Activated T-cell treated with anti-CD3 and anti-CD28 coated beads, Interleukin-2, amount 50 U/mL, for 48 hours (primary cell): Measurements from ENCODE around the gene SAMD10.
"Not testable (repeated sequence)": the region's sequence is repeated elsewhere in the genome, so short reads cannot be mapped to it uniquely, and the experiment has no call there.

Source experiments
- DNase-seq, 2 experiments: peaks; one replicate each; pipeline ENCODE4 v3.0.0-alpha.2; 2020

Gene SAMD10

GRCh38 chr20:63968136-63968927 lies 11.1 kb downstream of the SAMD10 start:
- DNase-seq = peak in 1 of 2 experiments; percentile 20

GRCh38 chr20:63967330-63968135 lies 11.9 kb downstream of the SAMD10 start:
- DNase-seq = peak in 1 of 2 experiments; percentile 18

GRCh38 chr20:63966944-63967322 lies 12.5 kb downstream of the SAMD10 start:
- DNase-seq = no peak

GRCh38 chr20:63966172-63966943 lies 13.1 kb downstream of the SAMD10 start:
- DNase-seq = no peak

DNA sequence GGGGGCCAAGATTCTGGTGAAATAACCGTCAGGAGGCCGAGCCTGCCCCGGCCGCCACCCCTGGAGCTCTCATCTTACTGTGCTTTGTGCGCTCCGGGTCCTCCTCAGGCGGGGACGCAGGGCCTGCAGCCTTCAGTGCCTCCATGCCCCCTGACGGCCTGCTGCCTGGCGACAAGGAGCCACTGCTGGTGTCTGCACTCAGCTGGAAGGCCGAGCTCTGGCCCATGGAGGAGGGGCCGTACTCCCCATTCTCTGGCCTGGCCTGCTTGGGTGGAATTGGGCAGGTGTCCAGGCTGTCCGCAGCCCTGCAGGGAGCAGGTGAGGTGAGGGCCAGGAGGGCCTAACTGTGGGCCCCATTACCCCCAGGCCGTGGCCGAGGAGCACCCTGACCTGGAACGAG lies 15.0 kb downstream of the SAMD10 start:
- no peak for DNase-seq

GRCh38 chr20:63963784-63964301 lies 15.6 kb downstream of the SAMD10 start:
- no peak for DNase-seq

- no peak for DNase-seq
Measured at GRCh38 chr20:63963348-63963741, 16.1 kb downstream of the SAMD10 start.

GRCh38 chr20:63962426-63963347 lies 16.8 kb downstream of the SAMD10 start:
- no peak for DNase-seq

DNA sequence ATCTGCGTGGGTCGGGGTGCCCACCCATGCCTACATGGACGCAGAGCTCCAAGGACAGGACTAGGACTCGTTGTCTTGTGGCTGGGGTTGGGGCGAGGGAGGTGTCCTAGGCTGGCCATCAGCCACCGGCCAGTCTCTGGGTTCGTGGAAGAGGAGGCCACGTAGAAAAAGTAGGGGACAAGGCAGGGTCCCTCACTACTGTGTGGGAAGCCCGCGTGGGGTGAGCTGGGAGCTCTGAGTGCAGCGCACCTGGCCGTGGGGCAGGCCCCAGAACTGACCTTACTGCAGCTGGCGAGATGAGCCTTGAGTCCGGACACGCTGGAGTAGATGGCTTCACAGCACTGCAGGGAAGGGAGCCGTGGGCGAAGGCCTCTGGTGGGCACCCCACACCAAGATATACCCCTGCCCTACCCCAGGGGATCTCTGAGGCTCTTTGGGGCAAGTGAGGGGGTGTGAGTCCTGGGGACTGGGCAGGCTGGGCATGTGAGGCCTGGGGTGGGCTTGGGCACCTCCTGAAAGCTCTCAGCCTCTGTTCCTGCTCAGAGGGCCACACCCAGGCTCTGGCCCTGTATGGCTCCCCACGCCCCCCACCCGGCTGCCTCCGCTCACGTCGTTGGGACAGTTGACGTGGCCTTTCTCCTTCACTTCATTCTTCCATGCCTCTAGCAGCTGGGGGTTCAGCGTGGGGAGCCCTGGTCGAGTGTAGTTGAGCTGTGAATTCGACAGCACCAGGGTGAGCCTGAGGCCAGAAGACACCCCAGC lies 17.6 kb downstream of the SAMD10 start:
- no peak for DNase-seq

DNA sequence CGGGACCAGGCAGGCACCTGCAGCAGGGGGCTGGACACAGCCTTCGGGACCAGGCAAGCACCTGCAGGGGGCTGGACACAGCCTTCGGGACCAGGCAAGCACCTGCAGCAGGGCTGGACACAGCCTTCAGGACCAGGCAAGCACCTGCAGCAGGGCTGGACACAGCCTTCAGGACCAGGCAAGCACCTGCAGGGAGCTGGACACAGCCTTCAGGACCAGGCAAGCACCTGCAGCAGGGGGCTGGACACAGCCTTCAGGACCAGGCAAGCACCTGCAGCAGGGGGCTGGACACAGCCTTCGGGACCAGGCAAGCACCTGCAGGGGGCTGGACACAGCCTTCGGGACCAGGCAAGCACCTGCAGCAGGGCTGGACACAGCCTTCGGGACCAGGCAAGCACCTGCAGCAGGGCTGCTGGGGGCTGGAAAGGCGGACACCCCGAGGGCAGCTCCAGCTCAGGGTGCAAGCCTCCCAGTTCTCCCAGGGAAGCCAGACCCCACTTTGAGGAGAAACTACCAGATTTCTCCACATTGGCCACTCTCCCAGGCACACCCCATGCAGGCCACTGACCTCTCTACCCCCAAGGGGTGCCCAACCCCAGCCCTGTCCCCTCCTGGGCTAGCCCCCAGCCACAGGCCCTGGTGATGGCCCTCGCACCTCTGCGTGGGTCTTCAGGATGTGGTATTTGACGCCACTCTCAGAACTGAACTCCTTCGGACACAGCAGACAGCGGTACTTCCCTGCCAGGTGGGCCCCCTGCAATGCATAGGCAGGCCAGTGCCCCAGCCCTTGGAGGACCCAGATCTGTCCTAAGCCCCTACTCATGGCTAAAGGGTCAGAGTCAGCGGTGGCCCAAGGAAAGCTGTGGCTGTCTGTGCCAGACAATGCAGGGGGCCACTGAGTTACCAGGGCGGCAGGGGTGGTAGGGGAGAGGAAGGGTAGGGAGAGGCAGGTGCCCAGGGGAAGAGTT lies 18.5 kb downstream of the SAMD10 start:
- not testable (repeated sequence) for DNase-seq

DNA sequence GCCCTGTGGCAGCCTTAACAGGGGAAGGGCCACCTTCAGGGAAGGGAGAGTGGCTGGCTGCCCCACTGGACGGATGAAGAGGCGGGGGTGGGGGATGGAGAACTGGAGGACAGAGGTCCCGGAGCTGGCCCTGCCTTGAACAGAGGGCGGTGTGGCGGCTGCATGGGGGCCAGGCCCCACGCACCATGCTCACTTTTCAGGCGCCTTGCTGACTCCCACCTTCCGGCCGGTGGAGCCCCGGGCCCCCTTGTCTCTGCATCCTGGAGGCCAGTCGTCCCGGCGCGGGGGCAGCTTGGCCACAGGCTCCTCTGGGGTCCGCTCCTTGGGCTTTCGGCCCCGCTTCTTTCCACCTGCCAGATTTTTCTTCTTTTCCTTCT lies 19.8 kb downstream of the SAMD10 start:
- no peak for DNase-seq

- no peak for DNase-seq
Measured at GRCh38 chr20:63958964-63959698, 20.3 kb downstream of the SAMD10 start.

- no peak for DNase-seq
Measured at GRCh38 chr20:63958471-63958870, 21.0 kb downstream of the SAMD10 start.

- DNase-seq = peak; percentile 43 to 48
Measured at GRCh38 chr20:63957690-63958441, 21.6 kb downstream of the SAMD10 start.

DNA sequence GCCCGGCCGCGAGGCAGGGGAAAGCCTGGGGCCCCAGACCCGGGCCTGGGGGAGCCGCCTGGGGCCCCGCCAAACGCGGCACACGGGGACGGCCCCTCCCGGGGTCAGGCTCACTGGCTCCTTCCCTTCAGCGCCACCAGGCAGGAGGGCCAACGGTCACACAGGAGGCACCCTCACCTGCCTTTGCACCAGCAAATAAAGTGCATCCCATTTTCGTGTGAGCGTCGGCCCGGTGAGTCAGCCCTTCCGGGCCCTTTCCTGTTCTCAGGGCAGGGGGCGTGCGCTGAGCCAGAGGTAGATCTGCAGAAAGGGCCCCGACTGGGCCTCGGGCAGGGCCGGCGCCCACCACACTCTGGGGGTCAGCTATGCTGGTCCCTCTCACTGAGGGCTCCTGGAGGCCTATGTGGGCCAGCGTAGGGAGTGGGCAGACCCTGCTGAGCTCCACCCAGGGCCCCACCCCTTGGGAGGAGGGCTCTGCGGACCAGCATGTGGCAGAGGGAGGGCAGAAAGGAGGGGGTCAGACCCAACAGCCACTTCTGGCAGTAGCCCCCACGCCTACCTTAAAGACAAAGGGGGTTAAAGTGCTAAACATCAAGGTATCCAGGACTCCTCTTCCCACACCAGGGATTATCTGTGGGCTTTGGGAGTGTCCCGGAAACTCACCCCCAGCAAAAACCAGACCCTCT lies 22.3 kb downstream of the SAMD10 start:
- DNase-seq = peak; percentile 85 to 87

DNA sequence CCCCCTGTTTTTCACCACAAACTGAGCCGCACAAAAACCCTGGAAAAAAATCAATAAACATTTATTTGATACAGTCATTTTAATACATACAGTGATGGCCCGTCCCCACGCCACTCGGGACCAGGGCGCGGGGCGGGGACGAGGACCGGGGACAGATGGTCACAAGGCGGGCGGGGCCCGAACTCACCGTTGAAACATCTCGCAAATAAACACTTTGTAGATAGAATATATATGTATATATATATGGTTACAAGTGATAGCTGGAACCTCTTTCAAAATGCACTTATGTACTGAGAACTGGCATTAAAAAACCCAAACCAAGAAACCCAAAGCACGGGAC lies 22.8 kb downstream of the SAMD10 start:
- no peak for DNase-seq

DNA sequence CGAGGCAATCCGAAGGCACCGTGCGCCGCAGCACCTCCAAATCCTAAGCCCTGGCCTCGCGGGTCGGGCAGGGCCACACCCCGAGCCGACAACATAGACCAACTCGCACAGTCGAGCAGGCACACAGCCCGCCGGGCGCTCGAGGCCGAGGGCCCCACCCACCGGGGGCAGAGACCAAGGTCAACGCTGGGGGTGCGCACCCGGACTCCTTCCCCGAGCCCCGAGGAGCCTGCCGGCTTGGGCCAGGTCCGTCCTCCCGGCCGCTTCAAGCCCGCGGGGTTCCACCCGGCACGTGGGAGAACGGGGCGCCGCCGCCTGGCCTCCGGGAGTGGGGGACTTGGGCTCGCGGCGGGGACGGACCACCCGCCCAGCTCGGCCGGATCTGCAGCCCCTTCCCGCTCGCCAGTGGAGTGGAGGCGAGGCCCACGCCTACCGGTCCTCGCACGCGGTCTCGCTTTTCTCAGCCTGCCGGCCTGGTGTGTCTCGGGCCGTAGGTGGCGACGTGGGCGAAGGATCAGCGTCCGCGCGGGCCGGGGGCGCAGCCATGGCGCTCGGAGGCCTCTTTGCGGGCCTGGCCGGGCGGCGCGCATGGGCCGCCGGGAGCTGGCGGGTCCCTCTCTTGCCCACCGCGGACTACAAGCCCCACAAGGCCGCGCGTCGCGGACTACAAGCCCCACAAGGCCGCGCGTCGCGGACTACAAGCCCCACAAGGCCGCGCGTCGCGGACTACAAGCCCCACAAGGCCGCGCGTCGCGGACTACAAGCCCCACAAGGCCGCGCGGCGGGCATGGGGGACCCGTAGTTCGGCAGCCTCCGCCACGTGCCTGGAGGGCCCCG lies 23.4 kb downstream of the SAMD10 start, which contains the start of gene UCKL1:
UCKL1 (minus strand) TSS at position 590 of the 837 bp plus-strand sequence; CDS start at position 546, 44 bp downstream.
- DNase-seq = peak; percentile 88 to 91
